ENCODE results near the gene STOML1.

Gene STOML1

DNA sequence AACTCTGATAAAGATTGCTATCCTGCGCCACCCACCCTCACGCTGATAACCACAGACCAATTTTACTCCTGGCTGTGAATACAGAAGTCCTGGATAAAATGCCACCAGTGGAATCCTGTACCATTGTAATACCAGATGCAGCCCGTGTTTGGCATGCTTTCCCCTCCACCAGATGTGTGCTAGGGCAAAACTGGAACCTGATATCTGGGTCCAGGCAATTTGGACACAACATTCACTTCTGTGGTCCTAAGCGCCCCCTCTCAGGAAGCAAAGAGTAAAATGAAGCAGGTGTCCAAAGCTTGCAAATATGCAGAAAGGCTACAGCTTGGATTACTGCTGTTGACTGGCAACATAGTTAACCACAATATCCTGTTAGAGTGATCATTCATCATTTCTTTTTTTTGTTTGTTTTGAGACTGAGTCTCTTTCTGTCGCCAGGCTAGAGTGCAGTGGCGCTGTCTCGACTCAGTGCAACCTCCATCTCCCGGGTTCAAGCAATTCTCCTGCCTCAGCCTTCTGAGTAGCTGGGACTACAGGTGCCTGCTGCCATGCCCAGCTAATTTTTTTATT, 33.0 kb downstream of the STOML1 start:
- no peak for DNase-seq

DNA sequence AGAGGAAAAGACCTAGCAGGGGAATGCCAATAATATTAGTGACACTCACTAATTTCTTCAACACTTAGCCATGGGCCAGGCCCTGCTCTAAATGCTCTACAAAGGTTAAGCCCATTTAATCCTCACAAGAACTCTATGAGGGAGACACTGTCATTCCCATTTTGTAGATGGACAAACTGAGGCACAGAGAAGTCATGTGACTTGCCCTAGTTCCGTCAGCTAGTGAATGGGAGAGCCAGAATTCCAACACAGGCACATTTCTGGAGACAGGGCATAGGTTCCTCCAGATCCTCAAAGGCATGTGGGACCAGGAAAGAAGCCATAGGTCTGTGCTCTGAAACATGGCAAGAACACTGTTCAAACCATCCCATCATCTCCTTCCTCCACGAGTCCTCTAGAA, 34.3 kb downstream of the STOML1 start:
- no peak for DNase-seq

DNA sequence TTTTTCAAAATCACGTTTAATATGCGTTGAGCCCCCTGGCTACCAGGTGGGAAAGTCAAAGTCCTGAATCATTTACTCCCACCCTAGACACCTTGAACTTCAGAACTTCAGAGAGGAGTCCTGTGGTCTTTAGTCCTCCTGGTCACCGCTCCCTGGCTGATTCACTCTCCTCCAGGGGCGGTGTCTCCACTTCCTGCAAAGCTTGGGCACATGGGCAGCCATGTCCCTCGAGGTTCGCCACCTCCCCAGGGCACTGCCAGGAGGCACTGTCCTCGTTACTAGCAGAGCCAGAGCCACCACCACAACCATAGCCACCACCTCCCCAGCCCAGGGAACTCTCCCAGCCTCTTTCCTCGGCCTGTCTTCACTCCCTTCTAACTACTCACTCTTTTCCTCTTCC, 34.8 kb downstream of the STOML1 start:
- no peak for DNase-seq

DNA sequence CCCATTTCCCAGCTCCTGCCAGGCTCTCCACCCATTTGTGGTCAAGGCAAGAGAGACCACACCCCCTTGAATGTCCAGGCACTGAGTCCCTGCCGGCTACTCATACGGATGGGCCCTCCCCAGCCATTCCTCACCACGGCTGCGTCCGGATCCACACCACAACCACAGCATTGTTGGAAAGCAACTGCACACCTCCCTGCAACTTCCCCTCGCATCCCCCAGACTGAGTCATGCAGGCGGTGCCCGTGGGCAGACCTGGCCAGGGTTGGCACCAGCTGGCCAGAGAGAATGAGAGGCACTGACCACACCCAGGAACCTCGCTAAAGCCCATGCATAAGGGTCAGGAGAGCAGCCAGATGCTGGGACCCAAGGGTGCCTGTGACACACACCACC, 35.4 kb downstream of the STOML1 start:
- DNase-seq, result no peak

DNA sequence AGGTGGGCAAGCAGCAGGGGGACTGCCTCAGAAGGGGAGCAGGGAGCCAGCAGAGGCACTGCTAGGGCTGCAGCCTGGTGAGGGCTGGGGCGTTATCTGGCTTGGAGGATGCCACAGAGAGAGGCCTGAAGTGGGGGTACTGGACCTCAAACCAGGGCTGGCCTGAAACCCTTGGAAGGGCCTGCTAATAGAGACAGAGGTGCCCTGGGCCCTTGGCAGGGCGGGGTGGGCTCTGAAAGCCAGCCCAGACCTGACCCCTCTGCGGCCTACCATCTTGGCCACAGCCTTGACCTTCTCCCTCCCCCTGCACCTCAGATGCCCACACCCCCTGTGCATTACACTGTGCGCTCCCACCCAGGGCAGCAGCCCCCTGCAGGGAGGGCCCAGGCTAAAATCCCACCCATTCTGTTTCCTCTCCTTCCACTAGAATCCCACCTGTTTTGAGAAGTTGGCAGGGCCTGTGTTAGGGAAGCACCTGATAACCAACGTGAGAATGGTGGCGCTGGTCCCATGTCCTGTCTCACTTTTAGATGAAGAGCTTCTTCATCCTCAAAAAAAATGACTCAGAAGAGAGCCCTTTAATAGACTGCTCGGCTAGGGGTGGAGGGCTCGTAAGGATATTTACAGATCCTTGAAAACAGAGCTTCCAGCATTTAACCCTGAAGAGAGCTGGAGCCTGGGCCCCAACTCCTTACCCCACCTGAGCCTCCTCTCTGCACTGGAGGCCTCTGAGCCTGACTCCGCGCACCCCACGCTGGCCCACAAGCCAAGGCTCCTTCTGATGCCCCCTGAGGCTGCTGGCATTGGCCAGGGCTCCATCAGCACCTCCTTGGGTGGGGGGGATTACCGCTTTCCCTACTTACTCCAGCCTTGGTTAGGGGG, 36.0 kb downstream of the STOML1 start:
- no peak for DNase-seq

DNA sequence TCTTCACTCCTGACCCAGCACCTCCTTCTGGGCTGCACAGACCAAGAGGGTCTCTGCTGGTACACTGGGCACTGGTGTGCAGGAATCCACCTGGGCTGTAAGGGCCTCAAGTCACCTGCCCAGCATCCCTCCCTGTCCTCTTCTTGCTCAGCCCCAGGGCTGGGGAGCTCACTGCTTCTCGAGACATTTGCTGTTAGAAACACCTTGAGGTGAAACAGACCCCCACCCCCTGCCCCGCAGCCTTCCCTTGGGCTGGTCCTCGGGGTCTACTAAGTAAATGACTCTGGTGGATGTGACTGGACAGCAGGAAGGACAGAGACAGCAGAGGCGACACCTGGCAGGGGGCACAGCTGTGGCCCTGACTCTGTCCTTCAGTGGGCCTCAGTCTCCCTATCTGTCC, 36.8 kb downstream of the STOML1 start:
- DNase-seq, result no peak

DNA sequence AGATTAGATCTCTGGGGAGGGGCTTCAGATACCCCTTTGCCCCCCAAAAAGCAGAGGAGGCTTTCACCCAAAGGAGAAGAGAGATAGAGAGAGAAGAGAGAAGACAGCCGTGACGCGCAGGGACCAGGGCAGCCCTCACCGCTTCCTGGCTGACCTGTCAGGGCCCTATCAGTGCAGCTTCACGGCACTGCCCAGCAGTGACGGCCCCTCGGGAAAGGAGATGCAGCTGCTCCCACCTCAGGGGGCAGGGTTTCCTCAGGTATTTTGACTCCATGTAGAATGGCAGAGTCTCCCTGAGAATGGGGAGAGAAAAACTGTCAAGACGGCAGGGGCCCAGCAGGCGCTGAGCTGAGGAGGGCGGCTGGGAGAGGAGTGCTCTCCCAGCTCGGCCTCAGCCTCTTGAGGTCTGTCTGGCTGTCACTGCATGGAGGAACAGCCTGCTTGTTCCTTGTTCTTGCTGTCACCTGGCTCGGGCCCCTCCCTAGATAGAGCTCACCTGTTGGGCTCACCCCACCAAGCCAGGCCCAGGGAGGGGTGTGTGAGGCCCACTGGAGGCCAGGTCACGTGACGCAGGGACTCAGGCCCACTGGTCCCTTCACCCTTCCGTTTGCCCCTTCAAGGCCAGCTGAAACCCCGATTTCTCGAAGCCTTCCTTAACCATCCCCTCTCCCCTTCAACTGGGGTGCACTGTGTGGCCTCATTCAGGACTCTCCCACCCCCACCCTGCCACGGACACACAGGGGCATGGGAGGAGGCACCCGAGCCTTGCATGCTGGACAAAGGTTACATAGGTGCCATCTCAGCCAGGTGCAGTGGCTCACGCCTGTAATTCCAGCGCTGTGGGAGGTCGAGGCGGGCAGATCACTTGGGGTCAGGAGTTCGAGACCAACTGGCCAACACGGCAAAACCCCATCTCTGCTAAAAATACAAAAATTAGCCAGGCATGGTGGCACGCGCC, 37.6 kb downstream of the STOML1 start:
- no peak for DNase-seq

DNA sequence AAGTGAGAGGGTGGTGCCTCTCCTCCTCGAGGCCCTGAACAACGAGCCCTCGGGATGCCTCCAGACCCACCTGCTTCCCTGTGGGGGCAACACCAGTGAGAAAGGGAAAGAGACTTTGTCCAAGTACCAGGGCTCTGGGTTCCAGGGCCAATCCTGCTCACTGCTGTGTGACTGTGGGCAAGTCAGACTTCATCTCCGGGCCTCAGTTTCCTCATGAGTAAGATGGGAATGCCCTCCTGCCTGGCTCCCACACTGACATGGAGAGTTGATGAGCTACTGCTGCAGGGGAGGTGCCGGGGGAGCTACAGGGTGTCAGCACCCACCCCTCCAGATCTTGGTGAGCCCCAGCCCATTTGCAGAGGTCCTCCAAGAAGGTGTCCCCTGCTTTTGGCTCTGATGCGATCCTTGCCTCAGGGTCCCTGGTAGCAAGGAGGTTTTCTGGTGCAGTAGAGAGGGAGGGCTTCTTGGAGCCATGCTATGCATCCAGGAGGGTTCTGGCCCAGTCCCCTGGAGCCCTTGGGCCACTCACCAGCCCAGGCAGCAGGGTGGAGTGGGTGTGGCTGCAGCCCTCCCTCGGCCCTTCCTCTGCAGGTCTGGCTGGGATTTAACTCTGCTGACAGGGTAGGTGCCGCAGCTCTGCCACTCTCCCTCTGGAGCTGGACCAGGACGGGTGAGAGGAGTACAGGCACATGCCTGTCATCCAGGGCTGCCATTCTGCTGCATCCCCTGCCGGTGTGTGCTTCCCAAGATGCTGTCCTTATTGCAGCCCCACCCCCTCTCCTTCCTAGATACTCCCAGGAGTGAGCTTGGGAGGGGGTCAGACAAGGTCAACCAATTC, 39.0 kb downstream of the STOML1 start:
- DNase-seq, result no peak

DNA sequence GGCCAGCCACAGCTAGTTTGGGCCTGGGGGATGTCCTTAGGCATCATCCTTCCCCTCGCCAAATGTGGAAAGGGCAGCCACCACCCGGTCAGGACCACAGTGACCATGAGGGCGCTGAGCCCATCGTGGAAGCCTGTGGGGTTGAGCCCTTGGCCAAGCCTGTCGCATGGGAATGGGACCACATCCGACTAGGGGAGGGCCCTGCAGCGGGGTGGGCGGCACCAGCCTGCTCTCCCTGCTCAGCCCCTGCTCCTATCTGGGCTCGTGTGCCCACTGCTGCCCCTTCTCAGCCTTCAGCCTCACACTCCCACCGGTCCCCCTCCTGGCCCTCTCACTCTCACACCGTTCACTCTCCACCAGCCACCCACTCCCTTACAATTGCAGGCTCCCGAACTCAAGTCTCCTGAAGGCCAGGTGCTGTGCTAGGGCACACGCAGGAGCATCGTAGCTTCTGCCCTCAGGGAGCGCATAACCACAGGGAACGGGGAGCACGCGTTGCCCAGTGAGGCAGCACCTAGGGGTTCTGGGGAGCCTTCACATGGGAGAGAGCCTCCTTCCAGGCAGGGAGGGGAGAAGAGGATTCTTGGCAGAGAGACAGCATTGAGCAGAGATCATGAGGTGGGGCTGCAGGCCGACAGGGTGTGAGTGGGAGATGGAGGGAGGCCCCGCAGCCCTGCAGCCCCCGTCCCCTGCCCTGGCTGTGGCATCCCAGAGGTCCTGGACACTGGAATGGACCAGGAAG, 39.8 kb downstream of the STOML1 start:
- no peak for DNase-seq

DNA sequence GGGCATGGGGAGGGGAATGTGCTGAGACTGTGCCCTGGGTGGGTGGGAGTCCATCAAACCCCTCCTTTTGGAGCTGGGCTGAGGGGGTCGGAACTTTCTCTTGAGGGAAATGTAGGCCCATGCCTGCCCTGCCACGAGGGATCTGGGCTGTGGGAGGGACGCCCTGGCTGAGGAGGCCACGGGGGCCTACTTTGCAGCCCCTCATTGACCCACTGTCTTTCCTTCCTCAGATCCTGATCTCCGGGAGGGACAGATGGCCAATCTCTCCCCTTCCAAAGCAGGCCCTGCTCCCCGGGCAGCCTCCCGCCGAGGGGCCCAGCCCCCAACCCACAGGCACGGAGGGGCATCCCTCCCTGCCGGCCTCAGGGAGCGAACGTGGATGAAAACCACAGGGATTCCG, 40.5 kb downstream of the STOML1 start:
- DNase-seq, result no peak

DNA sequence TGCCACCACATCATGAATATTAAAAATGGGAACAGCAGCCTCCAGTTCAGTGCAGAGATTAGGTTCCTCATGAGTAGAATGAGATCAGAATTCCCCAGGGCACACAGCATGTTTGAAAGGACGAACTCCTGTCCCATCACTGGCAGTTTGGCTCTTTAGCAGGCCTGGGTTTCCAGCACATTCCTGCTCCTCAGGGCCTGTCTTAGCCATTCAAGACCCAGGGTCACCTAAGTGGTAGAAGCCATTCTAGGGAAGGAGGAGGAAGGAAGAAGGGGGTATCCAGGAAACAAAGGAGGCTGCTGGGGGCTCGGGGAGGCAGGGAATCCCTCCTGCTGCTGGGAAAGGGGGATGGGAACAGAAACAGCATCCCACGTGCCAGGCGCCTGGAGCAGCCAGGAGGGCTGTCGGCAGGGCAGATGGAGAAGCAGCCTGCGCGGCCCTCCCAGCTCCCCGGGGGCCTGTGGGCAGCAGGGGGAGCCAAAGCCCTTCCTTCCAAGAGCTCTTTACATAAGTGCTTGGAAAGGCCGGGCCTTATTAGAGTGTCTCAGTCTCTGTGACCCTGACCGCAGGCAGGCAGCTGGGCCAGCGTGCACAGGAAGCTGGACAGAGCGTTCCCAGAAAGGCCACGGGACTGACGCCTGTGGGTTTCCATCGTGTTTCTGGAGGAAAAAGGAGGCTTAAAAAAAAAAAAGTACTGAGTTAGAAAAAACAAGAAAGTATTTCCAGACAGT, 41.1 kb downstream of the STOML1 start:
- no peak for DNase-seq

DNA sequence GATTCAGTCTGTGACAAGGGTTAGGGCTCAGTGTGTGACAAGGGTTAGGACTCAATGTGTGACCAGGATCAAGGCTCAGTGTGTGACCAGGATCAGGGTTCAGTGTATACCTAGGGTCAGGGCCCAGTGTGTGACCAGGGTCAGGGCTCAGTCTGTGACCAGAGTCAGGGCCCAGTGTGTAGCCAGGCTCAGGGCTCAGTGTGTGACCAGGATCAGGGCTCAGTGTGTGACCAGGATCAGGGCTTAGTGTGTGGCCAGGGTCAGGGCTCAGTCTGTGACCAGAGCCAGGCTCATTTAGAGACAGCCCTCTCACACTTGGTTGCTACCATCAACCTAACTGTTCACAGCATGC, 41.6 kb downstream of the STOML1 start:
- DNase-seq, result no peak

DNA sequence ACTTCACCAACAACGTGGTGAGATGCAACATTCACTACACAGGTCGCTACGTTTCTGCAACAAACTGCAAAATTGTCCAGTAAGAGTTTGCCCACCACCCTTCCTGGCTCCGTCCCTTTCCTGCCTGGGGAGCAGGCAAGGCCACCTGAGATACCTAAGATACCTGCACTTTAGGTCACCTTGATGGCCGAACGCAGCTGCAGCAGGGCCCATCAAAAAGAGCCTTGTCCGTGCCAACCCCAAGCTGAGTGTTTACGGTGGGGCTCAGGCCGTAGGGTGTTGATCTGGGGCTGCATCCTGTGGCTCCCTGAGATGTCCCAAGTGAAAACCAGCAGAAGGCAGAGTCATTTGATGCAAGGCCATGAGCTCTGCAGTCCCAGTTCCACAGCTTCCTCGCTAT, 42.6 kb downstream of the STOML1 start:
- DNase-seq, result no peak

DNA sequence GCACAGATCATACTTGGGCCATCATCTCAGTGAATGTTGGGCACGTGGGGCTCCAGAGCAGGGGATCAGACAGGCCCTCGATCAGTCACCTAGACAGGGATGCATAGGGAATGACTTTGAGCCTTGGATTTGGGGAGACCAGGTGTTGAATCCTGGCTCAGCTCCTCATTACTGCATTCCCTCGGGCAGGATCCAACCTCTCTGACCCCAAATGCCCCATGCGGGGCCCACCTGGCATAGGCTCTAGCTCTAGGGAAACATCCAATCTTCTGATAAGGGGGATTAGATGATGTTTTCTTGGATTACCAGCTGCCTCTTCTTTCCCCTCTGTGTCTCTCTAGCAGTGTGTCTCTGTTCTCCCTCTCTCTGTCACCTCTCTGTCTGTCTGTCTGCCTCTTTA, 43.1 kb downstream of the STOML1 start:
- no peak for DNase-seq

DNA sequence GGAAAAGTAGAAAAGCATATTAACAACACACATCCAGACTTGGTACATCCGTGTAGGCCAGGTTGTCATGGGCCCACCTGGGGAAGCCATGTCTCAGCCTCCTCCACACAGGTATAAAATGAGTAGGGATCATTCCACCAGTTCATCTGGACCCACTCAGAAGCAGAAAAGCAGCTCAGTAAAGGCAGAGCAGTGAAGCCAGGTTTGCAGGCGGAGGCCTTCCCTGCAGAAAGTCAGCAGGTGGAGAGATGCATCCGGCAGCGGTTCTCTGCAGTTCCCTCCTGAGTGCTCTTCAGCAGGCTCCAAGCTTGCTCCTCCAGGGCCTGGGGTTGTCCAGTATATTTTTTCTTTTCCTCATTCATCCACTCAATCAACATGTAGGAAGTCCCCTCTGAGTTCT, 43.7 kb downstream of the STOML1 start:
- no peak for DNase-seq

DNA sequence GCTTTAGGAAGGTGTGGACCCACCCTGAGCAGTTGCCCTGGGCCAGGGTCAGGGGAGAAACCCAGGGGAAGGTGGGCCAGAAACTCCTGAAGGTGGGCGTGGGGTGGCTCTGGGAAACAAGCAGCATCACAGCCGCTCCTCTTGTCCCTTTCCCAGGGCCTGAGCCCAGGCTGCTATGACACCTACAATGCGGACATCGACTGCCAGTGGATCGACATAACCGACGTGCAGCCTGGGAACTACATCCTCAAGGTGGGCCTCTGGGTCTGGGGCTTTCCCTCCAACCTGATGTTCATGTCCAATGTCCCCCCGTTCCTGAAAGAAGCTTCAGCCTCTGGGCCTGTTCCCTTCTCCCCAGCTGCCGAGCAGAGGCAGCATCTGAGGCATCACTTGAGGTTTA, 44.4 kb downstream of the STOML1 start:
- DNase-seq, result no peak

DNA sequence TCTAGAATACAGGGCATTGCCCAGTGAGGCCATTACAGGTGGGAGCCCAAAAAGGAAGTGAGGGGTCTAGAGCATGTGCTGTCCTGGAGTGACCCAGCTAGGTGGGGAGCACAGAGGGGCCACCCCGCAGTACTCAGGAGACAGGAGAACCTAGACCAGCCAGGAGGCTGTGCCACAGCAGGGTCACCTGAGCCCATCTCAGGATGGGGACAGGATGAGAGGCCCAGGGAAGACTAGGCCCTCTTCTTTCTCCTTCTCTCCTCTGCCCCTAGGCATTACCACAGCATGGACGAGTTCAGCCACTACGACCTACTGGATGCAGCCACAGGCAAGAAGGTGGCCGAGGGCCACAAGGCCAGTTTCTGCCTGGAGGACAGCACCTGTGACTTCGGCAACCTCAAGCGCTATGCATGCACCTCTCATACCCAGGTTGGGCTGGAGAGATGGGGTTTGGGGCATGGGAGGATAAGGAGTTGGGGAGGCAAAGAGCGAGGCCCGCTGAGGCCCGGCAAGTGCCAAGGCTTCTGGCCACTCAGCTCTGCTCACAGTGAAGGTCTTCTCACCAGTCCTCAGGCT, 45.2 kb downstream of the STOML1 start:
- DNase-seq, result no peak

DNA sequence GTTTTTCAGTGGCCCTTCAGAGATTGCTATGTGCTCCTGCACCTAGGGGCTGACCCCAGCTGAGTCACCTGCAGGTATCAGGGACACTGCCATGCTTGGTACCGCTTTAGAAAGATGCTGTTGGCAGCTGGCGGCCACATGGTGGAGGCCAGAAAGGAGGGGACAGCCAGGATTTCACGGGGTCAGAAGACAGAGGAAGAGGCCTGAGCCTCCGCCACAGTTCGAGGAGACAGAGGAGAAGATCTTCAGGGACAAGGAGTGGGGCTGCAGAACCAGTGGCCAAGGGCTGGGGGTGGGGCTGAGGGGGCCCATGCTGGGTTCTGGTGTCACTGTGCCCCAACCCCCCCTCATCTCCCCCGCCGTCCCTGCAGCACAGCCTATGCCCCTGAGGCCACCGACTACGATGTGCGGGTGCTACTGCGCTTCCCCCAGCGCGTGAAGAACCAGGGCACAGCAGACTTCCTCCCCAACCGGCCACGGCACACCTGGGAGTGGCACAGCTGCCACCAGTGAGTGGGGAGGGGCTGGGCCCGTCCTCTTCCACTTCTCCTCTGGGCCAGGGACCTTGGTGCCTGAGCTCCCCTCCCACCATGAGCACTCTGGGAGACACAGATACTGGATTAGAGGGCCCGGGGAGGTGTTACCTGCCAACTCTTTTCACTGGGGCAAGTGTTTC, 45.9 kb downstream of the STOML1 start:
- DNase-seq, result no peak

DNA sequence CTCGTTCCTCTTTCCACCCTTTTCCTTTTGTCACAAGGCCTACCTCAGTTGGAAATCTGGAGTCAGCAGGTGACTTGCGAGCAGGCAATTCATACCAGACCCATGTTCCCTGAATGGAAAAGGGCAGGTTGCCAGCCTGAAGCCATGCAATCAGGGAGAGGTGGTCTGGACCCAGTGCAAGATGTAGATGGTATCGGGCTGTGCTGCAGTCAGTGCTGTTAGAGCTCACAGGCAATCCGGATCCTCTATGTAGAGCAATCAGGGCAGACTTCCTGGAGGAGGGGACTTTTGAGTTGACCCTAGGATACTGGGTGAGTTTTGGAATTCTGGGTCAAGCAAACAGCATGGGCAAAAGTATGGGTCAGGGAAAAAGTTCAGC, 47.0 kb downstream of the STOML1 start:
- DNase-seq, result no peak

Data from SIG-M5 (cell line).